Hematopoietic multipotent progenitor cell treated with erythropoietin and hydrocortisone succinate and interleukin-3 and kit ligand, for 17 days (in vitro differentiated cells): ENCODE measurements around the gene FOXR1.
"Not testable (repeated sequence)": the region's sequence is repeated elsewhere in the genome, so short reads cannot be mapped to it uniquely, and the experiment has no call there.

Experiments used
- DNase-seq: peaks from one replicate; pipeline ENCODE4 v3.0.0-alpha.2; 2015; ENCODE audit warnings: low spot score

FOXR1 gene

DNA sequence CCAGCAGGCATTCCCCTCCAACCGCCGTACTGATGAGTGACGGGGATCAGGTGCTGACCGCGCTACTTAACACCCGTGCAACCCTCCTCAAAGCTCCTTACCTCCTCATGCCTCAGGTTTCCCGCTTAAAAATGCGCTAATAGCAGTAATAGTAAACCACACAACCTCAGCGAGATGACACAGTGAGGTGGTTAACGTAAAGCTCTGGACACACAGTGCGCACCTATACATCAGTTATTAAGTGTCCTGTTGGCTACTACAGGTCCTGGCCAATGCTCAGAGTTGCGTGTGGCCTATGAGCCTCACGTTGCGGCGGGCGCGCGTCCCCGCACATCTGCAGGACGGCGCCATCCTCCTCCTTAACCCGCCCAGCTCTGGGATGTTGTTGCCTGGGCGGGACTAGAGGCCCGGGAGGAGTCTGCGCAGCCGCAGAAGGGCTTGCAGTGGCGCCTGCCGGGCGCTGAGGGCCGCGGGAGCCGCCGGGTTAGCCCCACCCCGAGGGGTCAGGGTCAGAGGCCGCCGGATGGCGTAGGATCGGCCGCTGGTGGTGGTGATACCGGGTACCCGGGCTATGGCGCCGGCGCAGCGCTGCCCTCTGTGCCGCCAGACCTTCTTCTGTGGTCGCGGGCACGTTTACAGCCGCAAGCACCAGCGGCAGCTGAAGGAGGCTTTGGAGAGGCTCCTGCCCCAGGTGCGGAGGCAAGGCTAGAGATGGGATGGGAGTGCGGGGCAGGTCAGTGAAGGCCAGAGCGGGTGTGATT is 26.2 kb downstream of the FOXR1 start, which contains the start of gene CENATAC:
Gene CENATAC, plus strand, starts transcription at position 512 of the 761 bp plus-strand sequence. Its CDS starts 60 bp downstream, at position 572.
- peak; percentile 97 for DNase-seq

DNA sequence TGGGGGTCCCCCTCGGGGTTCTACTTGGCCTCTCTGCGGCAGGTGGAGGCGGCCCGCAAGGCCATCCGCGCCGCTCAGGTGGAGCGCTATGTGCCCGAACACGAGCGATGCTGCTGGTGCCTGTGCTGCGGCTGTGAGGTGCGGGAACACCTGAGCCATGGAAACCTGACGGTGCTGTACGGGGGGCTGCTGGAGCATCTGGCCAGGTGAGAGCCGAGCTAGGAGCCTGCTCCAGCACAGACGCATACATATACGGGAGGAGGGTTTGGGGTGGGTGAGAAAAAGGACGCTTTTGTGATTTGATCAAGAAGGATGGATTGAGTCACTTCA is 26.8 kb downstream of the FOXR1 start:
- DNase-seq = no peak

DNA sequence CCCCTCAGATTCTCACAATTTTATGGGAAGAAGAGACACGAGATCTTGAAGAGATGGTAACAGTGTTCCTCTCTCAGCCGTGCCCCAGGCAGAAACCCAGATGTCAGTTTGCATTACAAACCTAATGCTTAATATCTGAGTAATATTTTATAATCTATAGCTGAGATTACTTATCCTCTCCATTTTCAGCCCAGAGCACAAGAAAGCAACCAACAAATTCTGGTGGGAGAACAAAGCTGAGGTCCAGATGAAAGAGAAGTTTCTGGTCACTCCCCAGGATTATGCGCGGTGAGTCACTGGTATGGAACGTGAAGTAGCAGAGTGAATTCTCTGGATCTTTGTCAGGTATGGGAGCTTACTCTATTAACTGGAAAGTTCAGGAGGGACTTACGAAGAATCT is 27.3 kb downstream of the FOXR1 start:
- no peak for DNase-seq

DNA sequence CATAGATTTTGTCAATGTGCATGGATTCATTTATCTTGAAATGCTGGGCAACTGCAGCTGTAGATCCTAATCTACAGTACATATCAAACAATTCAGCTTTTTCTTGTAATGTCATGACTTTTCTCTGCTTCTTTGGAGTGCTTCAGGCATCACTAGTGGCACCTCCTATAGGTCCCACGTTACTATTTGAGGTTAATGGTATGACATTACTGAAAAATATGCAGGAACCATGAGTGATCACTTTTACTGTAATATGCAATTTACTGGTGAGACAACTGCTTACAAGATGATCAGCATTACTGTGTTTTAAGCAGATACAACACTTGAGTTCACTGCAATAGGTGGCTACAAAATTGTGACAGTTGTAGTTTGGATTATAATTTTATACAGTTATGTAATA is 29.3 kb downstream of the FOXR1 start:
- no peak for DNase-seq

DNA sequence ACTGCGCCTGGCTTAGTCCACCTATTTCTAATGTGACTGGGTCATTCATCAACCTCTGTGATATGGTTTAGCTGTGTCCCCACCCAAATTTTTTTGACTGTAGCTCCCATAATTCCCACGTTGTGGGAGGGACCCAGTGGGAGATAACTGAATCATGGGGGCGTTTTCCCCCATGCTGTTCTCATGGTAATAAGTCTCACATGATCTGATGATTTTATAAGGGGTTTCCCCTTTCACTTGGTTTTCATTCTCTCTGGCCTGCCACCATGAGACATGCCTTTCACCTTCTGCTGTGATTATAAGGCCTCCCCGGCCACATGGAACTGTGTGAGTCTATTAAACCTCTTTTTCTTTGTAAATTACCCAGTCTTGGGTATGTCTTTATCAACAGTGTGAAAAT is 35.1 kb downstream of the FOXR1 start:
- DNase-seq = no peak

DNA sequence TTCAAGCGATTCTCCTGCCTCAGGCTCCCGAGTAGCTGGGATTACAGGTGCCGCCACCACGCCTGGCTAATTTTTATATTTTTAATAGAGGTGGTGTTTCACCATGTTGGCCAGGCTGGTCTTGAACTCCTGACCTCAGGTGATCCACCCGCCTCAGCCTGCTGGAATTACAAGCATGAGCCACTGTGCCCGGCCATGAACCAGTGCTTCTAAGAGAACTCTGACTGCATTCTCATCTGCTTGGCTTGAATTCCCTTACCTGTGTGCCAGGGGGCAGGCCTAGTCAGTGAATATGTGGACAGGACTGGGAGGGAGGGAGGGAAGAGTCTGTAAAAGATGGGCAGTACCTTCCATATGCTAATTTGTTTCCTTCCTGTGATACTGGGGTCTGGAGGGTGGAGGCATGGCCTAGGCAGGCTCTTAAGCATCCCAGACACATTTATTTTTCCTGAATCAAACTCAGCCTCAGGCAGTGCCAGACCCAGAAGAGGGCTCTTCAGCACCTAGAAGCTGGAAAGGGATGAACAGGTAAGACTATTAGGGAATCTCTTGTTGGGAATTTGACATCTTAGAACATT is 40.0 kb downstream of the FOXR1 start:
- DNase-seq = no peak

DNA sequence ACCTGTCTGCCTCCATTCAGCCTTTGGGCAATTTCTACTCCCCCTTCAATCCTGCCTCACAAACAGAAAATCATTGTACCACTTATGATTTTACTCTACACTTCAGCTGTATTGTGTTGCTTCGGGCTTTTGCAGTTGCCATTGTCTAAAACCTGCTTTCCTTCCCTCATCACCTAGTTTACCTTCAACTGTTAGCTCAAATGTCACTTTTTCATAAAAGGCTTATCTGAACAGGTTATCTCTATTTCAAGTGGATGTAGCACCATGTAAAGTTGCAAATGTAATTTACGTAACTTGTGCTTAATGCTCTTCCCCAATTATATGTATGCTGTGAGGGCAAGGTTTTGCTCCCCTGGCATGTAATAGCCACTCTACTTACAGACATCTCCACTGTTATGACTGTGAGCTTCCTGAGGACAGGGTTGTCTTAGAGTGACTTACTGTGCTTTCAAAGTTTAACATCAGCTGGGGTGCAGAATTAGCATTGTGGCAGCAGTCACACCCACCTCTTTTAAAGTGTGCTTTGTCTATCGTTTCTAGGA is 41.1 kb downstream of the FOXR1 start:
- DNase-seq = no peak

DNA sequence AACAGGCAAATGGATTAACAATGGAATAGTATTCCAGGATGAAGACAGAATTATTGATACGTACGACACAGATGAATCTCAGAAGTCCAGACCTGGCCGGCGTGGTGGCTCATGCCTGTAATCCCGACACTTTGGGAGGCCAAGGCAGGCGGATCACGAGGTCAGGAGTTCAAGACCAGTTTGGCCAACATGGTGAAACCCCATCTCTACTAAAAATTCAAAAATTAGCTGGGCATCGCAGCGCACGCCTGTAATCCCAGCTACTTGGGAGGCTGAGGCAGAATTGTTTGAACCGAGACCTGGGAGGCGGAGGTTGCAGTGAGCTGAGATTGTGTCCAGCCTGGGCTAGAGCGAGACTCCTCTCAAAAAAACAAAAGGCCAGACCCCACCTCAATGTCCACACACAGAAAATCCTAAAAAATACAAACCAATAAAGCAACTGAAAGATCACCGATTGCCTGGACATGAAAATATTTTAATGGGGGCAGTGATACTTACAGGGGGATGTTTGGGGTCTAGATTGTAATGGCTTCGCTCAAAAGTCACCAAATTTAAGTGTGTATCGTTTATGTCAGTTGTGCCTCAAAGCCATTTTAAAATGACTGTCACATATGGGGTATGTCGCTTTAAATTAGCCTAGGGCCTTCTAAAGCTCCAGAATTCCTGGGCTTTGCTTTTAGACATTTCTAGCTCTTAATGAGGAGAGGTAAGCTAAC is 42.8 kb downstream of the FOXR1 start:
- DNase-seq = no peak

DNA sequence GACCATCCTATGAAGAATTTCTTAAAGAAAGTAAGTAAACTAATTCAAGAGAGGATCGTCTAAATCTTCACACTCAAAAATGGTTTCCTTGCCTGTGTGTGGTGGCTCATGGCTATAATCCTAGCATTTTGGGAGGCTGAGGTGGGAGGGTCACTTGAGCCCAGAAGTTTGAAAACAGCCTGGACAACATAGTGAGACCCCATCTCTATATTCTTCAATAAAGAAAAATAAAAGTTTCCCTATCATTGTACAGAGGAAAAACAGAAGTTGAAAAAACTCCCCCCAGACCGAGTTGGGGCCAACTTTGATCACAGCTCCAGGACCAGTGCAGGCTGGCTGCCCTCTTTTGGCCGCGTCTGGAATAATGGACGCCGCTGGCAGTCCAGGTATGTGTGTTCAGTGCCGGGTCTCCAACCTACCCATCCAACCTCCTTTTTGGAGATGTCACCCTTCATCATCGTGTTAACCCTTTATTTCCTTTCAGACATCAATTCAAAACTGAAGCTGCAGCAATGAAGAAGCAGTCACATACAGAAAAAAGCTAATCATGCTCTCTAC is 43.6 kb downstream of the FOXR1 start:
- DNase-seq = no peak

DNA sequence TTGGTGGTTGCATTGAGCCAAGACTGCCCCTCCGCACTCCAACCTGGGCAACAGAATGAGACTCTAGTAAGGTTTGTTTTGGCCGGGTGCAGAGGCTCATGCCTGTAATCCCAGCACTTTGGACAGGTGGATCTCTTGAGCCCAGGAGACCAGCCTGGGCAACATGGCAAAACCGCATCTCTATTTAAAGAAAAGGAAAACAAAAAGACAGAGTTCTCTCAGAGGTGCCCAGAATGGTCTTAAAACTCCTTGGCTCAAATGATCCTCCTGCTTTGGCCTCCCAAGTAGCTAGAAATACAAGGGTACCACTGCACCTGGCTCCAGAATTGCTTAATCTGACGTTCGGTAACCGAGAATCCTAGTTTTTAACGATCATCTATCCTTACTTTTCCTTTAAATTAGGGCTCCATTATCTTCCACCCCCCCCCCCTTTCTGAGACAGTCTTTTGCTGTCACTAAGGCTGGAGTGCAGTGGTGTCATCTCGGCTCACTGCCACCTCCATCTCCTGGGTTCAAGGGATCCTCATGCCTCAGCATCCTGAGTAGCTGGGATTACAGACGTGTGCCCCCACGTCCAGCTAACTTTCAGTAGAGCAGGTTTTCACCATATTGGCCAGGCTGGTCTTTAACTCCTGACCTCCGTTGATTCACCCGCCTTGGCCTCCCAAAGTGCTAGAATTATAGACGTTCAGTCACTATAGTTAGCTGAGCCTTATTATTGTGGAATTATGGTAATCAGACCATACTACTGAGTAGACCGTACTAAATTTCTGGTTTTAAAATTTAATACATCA is 44.9 kb downstream of the FOXR1 start:
- DNase-seq = no peak

DNA sequence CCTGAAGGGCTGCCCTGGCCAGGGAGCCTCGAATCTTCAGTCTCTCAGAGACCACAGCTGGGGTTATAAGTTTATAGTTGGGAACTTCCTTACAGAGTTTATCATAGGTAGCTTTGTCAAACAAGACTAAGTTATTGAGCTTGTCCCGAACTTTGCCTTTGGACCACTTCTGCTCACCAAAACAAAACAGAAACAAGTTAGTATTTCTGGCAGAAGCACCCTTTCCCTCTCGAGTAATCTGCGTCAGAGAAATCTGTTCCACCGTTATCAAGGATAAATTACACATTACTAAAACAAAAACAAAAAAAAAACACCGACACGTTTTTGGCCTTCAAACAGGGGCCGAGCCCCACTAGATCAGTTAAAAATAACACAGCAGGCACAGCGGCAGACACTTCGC is 45.8 kb downstream of the FOXR1 start:
- DNase-seq = not testable (repeated sequence)

DNA sequence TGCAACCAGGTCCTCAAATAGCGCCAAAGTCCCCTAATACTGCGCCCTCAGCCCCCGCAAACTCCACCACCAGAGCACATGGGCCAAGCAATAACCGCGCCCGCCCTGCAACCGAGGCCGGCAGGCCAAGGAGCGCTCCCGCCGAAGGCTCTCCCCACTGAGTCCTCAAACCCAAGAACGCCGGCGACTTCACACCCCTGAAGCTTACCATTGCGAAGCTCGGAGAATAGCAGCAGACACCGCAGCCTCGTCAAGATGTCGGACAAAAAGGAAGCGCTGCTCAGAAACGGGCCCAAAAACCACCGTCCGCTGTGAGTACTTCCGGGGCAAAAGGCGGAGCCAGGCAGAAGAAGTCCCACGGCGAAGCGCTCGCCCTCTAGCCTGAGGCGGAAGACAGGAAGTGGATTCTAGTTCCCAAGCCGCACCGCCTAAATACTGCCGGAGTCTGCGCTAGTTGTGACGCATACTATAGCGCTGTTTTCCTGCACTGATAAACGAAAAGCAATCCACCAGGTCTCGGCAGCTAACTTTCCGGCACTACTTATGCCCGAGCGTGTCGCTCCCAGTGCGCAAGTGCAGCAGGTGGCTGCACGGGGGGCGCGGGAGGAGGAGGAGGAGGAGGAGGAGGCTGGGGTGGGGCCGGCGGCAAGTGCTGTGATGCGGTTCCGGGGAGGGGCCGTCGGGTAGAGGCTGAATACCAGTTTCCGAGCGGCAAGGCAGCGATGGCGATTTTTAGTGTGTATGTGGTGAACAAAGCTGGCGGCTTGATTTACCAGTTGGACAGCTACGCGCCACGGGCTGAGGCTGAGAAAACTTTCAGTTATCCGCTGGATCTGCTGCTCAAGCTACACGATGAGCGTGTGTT is 46.7 kb downstream of the FOXR1 start, which contains the start of the genes RPS25 and TRAPPC4:
Gene RPS25, minus strand, starts transcription at position 270 of the 865 bp plus-strand sequence. Its CDS starts 59 bp downstream, at position 211.
Gene TRAPPC4, plus strand, starts transcription at position 693 of the 865 bp plus-strand sequence. Its CDS starts 30 bp downstream, at position 723.
- DNase-seq = peak; percentile 96

DNA sequence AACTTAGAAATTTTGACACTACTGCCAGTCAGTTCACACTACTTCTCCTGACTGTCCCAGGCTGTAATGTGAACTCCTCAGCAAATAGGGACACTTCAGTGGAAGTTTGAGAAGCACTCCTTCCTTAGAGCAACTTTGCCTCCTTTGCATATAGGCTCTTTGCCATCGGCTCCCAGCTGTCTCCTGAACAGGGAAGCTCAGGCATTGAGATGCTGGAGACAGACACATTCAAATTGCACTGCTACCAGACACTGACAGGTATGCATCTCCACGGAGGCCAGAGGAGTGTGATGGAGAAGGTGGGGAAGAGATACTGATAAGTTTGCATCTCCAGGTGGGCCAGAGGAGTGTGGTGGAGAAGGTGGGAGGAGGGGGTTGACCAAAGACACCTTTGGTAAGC is 48.4 kb downstream of the FOXR1 start:
- no peak for DNase-seq

DNA sequence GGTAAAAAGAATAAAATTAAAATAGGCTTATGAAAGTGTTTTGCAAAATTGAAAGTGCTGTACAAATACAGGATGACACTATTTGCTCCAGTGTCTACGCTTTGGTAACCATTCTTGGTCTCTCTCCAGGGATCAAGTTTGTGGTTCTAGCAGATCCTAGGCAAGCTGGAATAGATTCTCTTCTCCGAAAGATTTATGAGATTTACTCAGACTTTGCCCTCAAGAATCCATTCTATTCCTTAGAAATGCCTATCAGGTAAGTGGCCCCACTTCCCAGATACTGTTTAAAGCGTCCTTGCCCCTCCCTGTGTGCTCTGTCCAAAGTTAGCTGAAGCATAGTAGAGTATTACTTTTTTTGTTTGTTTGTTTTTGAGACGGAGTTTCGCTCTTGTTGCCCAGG is 50.1 kb downstream of the FOXR1 start:
- no peak for DNase-seq

DNA sequence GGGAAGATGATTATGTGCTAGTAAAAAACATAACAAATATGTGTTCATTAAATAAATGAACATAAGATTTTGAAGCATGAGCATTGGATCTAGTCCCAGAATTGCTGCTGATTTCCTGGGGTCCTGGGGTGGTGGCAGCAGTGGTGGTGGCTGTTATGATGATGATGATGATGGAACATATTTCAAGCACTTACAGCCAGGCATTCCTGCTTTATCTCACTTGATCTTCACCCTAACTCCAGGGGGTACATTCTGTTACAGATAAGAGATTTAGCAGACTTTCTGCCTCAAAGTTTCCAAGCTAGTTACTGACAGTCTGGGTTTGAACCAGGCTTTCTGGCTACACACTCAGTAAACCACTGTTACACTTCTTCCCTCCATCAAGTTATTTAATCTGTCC is 52.2 kb downstream of the FOXR1 start:
- no peak for DNase-seq

DNA sequence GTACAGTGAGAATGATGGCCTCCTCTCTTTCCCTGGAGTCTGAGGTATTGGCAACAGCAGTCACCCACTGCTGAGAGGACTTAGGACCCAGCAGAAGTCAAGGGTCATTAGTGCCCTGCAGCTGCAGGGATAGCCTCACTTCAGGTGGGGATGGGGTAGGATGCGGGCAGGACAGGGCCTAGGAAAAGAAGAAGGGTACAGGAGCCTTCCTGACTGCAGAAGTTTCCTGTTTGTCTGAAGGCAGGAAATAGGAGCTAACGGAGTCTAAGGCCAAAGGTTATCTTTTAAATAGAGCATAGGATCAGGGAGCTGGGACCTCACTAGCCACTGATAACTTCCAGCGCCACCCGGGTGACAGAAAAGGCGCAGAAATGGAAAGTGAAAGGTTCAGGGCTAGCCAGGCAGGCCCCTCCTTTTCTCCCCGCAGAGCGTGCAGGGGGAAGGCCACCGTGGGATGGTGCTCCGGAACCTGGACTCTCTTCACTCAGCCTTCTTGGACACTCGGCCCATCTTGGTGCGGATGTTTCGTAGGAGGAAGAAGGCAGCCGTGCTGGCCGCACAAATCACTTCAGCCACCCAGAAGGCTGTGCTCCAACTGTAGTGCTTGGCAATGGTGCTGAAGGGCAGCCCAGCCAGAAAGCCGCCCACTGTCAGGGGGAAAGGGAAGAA is 53.0 kb downstream of the FOXR1 start:
- DNase-seq = no peak

DNA sequence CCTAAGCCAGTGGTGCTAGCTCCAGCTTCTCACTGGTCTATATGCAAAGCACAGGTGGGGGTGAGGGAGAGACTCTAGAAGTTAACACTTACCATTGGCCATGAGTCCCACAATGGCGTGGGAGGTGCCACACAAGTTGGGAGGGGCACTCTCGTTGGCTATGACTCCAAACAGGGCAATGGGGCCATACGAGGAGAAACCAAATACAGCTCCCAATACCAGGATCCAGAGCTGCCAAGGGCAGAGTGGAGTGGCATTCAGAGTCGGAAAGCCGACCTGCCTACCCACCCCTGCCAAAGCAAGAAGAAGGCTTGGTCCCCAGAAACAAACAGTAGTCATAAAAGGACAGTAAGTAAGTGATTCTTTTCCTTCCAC is 53.5 kb downstream of the FOXR1 start:
- DNase-seq = no peak

DNA sequence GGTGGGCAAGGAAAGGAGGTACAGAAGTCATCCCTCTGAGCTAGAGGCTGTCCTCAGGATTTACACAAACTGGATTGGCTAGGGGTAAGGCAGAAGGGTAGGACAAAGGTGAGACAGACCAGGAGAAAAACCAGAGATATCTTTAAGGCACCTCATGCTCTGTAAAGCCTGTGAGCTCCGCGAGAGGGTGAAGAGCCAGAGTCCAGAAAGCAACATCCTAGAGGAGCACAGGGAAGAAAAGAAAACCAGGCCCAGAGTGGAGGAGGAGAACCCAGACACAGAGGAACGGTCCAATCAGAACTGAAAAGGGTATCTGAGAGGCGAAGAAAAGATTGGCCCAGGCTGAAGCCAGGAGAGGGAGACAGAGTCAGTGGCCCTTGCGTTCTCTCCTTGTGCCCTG is 54.0 kb downstream of the FOXR1 start:
- no peak for DNase-seq

DNA sequence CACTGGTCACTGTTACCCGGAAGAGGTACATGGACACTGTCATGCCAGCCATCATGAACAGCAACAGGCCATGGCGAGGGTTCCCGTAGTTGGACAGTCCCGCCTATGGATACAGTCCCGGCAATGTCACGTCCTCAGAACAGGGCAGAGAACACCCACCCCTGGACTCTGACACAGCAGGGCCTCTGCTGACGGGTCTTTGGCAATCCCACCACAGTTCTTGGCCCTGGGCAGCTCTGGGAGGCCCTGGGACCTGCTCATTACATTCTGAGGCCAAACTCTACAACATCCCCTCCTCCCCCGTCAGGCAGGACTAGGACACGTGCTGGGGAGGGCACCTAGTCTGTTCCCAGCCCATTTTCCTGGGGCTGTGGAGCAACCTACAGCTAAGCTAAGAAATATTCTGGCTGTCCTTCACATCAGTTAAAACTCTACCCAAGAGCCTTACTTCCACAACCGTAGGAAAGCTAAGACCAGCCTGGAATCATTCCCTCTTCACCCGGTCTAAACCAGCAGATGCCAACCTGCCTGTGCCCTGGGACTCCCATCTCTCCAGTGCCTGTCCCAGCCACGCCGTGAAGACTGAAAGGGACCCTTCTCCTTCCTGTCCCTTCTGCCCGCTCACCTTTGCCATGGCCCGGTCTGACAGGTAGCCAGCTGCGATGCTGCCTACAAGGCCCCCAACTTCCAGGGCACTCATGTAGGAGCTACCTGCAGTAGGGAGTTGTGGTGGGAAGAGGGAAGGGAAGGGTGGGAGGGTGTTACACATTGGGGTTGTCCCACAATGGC is 54.6 kb downstream of the FOXR1 start:
- no peak for DNase-seq
